Measurements from ENCODE around the gene CLDN15.

- TF ChIP-seq YY1 (IDR thresholded peaks at IDR 0.05; ENCODE audit: insufficient read depth, insufficient read length) (no peak), SUZ12 (IDR thresholded peaks at IDR 0.05; ENCODE audit: extremely low read depth, insufficient read depth, insufficient read length) (no peak), ZNF274 (IDR thresholded peaks at IDR 0.05; ENCODE audit: low read depth, low read length) (no peak)
Measured at GRCh38 chr7:101195884-101196283, 41.7 kb downstream of the CLDN15 start.
